Ovary (tissue), 3 donors: ENCODE data around the gene STXBP4.

ENCODE experiments used
- CTCF ChIP-seq, 3 donors: fragments of 450-650 bp in 2 of 3; fragments of 200-600 bp in 1 of 3; IDR thresholded peaks; one replicate each; pipeline versions ENCODE4 v1.5.1 to v1.8.0; 2016 to 2022; ENCODE audit warnings: antibody characterized with exemption in 3 of 3, mild to moderate bottlenecking in 1 of 3
- EP300 ChIP-seq: sonication (generic); formaldehyde crosslinking; IDR thresholded peaks from one replicate; pipeline ENCODE4 v1.6.1; 2017; ENCODE audit warnings: antibody characterized with exemption
- POLR2A ChIP-seq: fragments of 450-650 bp; IDR thresholded peaks from one replicate; pipeline ENCODE4 v1.6.1; 2017; ENCODE audit warnings: antibody characterized with exemption, mild to moderate bottlenecking, moderate library complexity
- donor health status: DM: no; HTN: no; CAD: no.

GRCh38 chr17:54967621-54968261 lies 824 bp upstream of the STXBP4 start:
- TF ChIP-seq EP300 (no peak), CTCF (IDR thresholded peaks at IDR 0.05) (no peak), POLR2A (no peak)
